ENCODE measurements around the gene NUP210. TPM values are rescaled to one million over a fixed set of nuclear protein-coding genes. Genes with fewer than 3 reads are reported as not detected.

The NUP210 gene
- total RNA-seq, 4 donors from 2014 or later = 3.2 to 9.1 (median 4.1) TPM

DNA sequence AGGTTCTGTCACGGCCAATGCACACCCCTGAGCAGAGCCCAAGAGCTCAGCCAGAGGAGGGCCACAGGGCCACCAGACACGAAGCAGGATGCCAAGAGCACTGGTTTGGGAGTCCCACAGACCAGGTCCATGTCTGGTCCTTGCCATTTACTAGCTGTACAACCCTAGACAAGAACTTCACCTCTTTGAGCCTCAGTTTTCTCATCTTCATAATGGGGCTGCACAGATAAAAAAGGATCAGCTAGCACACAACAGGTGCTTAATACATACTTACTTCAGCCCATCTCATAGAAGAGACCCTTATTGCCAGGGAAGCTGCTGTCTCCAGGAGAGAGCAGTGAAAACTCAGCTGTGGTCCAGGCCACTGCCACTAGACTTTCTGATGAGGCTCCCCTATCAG is 152.0 kb downstream of the NUP210 start:
- no peak for ATAC-seq (ENCODE audit: low FRiP score)
- no peak for TF ChIP-seq CTCF (IDR thresholded peaks at IDR 0.05)
- no peak for DNase-seq (ENCODE audit: low spot score)

- no peak for TF ChIP-seq CTCF (IDR thresholded peaks at IDR 0.05)
- no peak for DNase-seq (ENCODE audit: low spot score)
Observed at GRCh38 chr3:13266651-13267362, 153.3 kb downstream of the NUP210 start.

More at GRCh38 chr3:13266651-13267362, 153.3 kb downstream of the NUP210 start:
- no peak for ATAC-seq (ENCODE audit: low FRiP score)

Small RNA genes lying within 50 kb of the gene (small RNA-seq; reads per million reads assigned to genes)
- not detected for gene AC027124.2

Other genes starting within 250 kb of the NUP210 start
- 10 to 100 TPM in 1 of 4 donors, 1 to 10 TPM in 3; 5.9 to 22.2 (median 9.3) TPM for gene HDAC11, start 60.0 kb upstream of the NUP210 start, total RNA-seq
- 100 to 1,000 TPM; 156 to 568 (median 187) TPM for gene FBLN2, start 128.8 kb upstream of the NUP210 start, total RNA-seq